HT-29 (cell line): ENCODE data around the gene RAI1. TPM values are rescaled to one million over a fixed set of nuclear protein-coding genes. Genes with fewer than 3 reads are reported as not detected.

ENCODE experiments used
- DNase-seq: peaks from one replicate; pipeline ENCODE4 v3.0.0-alpha.2; 2015; ENCODE audit warnings: low spot score
- total RNA-seq: library from RNA; depleted of rRNA; stranded (reverse); fragments of >200 nt; shearing (Covaris generic); gene quantifications from 2 replicates; pipeline ENCODE4 v1.2.3, GENCODE V29; 2014

Gene RAI1
- total RNA-seq, 1 experiment from 2014 or later: 35.4 TPM

DNA sequence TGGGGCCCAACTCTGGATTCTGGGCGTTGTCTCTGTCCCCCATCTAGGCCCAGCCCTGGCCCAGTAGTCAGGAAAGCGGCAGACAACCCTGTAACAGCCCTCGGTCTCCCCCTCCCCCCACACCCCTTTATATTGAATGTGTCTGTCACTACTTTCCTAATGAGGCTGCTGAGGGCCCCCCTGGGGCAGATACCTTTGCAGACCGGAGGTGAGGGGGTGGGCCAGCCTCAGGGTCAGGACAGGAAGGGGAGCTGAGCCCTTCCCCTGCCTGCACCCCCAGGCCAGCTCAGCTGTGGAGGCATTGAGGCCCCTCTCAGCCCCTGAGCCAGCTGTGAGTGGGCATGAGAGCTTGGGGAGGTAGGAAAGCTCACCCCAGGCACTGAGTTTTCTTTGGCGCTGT lies 17.1 kb downstream of the RAI1 start:
- no peak for DNase-seq

DNA sequence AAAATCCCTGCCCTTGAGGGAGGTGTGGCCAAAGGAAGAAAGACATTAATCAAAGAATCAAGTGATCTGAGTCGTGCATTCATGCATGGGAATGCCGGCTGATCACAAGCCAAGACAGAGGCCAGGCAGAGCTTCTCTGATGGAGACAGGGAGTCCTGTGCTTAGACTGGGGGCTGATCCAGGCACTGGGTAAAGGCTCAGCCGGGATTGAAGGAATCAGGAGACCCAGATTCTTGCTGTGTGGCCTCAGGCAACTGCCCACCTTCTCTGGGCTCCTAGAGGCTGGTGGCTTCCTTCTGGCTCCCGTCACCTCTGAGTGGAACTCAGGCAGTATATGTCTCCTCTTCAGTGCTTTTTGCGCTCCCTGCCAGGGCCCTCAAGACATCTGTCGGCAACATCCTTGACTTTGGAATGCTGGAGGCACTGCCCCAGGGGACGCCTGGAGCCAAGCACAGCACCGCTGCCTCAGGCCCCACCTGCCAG lies 17.7 kb downstream of the RAI1 start:
- DNase-seq: peak; percentile 27

DNA sequence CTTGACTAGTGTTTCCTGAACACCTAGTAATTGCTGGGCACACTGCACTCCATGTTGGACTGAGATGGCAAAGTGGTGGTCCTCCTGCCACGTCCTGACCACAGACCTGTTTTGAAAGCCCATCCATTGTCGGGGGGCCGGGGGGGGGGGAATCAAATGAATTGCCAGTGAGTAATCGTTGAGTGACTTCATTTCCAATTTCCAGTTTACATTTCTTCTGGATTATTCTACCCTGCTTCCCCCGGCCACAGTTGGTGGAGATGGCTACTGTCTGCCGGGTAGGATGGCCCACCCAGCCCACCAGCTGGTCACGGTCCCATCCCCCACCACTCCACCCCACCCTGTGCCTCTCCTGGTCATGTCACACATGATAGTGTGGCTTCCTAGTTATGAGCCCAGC lies 18.2 kb downstream of the RAI1 start:
- no peak for DNase-seq

DNA sequence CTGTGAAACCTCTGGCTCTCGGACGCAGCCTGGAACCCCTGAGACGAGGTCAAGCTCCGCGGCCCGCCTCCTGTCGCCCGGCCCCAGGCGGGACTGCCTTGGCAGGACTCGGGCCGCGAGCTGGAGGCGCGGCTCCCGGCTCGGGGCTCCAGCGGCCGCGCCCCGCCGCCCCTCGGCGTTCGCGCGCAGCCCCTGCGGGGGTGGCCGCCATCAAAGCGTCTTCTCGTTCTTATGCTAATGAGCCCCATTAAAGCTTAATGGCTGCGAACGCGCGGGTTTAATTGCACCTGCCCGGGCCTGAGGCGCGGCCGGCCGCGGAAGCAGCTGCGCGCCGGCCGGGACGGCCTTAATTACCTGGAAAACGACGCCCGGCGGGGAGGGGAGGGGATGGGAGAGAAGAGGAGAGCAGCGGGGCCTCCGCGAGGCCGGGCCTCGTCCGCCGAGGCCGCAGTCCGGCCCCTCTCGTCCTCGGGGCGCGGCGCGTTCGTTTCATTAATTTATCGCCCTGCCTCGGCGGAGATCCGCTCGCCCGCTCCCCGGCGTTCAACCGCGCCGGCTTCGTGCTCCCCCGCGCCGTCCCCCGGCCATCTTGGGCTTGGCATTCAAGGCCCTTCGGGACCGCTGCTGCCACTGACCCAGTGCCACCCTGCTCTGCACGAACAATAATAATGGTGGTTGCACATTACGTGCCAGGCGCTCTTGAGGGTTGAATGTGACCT lies 19.2 kb downstream of the RAI1 start:
- peak; percentile 29 for DNase-seq

DNA sequence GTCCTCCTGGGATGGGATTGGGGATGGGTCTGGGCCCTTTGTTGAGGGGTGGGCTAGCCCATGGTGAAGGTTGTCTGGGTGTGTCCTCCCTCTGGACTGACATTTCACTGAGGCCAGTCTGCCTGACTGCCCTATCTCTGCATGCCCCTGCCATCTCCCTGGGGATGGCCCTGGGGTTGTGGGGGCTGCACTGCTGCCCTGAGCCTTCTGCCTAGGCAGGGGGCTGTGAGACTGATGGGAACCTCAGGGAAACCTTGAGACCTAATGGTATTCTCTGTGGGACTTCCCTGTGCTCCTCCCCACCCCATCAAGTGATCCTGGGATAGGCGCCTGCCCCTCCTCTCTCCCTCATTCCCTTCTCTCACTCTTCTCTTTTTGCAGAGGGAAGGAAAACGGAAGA lies 19.9 kb downstream of the RAI1 start:
- DNase-seq: no peak

DNA sequence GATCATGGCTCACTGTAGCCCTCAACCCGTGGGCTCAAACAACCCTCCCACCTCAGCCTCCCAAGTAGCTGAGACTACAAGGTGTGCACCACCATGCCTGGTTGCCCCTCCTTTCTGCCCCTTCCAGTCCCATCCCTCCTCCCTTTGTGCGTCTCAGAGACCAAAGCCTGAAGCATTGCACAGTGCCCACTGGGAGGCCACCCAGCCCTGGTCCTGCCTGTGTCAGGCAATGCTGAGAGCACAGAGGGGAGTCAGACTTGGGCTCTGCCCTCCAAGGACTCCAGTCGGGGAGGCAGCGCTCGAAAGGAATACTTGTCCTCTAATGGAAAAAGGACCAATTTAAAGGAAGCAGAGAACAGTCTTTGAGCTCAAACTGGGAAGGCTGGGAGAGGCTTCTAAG lies 20.4 kb downstream of the RAI1 start:
- no peak for DNase-seq

DNA sequence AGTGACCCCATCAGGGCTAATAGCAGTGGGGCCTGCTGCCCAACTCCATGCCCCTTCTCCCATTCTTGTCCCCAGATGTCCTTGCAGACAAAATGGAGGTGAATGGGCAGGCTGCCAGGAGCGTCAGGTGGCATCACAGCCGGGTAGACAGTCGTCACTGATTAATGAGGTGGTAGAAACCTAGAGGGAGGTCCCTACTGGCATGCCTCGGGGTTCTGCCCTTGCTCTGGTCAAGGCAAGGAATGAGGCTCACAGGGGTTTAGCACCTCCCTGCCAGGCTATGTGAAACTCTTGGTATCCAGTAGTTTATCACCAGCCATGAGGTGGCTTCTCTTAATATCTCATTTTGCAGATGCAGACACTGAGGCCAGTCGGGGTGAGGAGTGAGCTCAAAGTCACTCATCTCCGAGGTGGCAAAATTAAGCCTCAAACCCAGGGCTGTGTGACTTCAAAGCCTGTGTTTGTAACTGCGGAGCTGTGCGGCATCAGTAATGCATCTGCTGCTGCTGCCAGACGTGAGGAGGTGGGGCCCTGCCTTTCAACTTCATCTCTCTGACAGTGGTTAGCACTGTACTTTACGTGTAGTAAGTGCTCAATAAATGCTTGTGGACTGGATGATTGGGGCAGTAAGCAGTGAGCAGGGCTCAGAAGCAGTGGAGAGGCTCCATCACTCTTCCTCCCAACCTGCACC lies 21.3 kb downstream of the RAI1 start:
- DNase-seq: no peak

DNA sequence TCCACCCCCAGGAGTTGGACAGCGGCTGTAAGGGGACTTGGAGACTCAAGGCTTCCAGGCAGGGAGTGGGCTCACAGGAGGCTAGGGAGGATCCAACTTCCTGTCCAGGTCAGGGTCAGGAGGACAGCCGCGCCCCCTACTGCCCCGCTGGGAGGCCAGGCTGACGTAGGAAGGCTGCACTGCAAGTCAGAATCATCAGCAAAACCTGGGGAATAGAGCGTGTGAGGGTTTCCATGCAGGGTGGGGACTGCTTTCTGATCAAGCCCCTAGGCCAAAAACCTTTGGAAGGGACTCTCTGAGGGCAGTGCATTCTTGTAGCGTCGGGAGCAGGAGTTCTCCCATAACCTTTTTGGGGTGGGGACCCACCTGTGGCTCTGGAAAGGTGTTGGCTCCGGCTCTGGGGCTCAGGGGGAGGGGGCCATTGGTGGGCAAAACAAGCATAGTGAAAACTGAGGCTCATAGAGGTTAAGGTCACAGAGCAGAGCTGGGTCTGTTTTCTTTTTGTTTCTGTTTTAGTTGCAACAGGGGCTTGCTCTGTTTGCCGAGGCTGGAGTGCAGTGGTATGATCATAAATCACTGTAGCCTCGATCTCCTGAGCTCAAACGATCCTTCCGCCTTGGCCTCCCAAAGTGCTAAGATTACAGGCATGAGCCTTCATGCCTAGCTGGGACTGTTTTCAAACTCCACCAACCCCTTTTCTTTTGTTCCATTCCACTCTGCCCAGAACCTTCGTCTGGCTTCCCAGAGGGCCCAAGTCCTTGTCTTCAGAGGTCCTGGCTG lies 22.1 kb downstream of the RAI1 start:
- DNase-seq: no peak

DNA sequence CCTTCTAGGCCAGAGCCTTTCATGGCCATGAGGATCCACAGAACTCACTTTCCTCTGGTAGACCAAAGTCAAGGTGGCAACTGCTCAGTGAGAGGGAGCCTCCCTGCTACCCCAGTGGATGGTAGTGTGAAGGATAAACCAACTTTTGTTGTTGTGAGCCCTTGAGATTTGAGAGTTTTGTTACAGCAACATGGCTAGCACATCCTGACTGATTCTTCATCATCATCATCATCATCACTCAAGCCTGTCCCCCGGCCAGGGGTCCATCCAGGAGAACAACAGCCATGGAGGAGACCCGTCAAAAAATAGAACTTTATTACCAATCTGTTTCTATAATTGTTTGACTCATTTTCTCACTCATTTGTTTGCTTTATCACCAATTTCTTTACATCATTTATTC lies 23.7 kb downstream of the RAI1 start:
- no peak for DNase-seq

DNA sequence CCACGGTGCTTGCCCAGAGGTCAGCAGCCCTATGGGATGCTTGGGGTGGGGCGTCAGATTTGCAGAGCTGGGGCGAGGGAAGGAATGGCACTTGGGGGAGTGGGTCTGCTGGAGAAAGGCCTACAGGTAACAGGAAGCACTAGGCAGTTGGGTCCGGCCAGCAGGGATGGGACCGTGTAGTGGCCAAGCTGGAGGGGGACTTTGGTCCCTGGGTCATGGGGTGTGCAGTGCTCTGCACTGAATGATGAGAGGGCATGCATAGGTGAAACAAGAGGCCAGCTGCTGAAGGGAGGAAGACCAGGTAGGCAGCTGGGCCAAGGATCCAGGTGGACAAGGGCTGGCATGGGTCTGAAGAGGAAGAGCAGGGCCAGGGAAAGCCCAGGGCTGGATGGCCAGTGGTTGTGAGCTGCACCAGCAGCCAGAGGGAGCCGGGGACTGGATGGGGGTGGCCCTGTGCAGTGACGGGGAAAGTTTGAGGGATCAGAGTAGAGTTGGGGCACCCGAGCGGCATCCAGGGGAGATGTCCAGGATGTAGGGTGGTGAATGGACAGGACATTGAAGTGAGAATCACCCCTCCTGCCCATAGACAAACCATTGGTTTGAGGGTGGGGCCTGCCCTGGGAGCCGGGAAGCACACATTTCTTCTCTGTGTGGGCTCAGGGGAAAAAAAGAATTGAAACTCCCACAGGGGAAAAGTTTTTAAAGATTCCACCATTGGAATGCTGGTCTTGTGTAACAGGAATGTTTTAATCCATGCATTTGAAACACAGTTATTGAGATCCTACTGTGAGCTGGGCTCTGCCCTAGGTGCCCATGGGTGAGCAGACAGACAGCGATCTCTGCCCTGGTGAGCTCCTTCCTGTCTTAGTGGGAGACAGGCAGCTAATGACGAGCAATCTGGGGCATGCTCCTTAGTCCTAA lies 25.1 kb downstream of the RAI1 start:
- no peak for DNase-seq

DNA sequence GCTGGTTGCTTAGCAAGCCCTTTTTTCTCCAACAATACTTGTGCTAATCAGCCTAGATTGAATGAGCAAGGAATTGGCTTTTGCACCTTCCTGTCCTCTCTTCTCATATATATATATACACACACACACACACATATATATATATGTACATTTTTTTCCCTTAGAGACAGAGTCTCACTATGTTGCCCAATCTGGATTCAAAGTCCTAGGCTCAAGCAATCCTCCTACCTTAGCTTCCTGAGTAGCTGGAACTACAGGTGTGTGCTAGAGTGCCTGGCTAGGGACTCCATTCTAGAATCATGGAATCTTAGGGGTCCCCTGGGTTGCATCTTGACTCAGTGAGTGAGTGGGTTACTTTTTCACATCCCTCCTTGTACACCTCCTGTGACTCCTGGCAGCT lies 27.0 kb downstream of the RAI1 start:
- no peak for DNase-seq

DNA sequence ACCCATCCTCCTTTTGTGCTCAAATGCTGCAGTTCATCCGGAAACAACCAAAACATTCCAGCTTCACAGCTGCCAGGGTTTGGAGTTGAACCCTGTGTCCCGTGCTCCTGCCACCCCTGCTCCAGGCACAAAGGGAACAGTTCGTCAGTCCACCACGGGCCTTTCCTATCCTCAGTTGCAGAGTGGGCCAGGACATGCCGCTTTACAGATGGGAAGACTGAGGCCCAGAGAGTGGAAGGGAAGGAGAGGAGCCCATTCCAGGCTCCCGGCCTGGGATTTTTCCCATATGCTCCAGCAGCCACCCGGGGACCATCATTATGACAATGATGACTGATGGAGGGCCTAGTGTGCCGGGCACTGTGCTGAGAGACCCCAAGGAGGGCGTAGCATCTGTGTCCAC lies 27.6 kb downstream of the RAI1 start:
- DNase-seq: no peak

DNA sequence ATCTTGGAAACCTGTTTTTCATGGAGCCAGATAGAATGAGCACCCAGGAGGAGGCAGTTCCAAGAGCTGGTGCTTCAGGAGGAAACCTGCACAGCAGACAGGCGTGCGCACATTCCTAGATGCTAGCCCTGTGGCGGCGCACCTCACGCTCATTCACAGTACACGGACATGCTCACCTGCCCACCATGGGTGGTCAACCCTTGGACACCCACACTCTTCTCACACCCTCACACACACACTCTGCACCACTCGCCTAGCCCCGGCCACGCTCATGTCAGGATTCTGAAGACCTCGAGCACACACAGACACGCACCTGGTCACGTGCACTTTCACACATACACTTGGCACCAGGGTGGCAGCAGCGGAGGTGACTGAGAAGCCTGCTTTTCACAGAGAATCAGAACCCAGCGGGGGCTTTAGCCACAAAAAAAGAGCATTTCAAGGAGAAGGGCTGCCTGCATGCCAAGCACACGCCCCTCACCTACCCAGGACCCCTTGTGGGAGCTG lies 28.6 kb downstream of the RAI1 start:
- no peak for DNase-seq

DNA sequence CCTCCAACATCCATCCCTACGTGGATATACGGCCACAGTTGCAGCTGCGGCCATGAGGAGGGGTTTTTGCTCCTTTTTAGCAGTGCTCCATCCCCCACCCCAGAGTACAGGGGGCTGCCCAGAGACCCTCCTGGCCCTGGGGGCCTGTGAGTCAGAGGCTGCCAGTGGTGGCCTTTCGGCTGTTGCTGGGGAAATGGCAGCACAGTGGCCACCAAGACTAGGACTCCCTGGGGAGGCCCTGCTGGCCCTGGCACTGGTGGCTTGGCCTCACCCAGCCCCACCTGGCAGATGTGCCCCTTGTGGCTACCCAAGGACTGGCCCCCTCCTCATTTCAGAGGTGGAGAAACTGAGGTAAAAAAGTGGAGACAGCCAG lies 29.1 kb downstream of the RAI1 start:
- no peak for DNase-seq

DNA sequence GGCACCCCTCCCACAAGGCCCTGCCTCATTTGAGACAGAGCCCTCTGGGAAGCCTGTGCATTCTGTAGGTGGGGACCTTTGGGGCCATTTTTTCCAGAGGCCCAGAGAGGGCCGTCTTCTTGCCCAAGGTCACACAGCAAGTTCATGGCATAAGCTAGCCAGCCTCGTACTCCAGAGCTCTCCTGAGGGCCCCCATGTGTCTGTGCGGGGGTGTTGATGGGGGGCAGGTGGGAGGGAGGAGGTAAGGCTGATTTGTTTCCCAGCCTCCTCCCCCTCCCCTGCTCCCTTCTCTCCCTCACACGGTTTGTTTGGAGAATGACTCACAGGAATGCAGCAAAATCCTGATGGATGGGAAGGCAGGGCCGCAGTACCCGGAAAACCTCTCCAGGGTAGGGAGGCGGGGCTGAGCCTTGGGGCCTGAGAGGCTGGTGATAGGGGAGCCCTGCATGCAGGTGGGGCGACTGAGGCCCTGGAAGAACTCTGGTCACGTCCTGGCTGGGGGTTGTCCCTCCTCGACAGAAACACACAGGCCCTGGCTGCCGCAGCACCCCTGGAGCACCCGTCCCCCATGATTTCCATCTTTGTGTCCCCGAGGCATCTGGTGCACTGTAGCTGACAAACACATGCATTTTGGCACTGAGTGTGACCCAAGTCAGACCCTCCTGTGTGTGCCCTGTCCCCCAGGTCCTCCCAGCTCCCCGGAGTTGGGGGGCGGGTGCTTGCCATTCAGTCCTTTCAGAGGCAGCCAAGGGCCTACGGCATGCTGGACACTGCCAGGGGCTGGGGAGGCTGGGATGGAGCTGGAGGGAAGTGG lies 29.7 kb downstream of the RAI1 start:
- DNase-seq: peak; percentile 93

DNA sequence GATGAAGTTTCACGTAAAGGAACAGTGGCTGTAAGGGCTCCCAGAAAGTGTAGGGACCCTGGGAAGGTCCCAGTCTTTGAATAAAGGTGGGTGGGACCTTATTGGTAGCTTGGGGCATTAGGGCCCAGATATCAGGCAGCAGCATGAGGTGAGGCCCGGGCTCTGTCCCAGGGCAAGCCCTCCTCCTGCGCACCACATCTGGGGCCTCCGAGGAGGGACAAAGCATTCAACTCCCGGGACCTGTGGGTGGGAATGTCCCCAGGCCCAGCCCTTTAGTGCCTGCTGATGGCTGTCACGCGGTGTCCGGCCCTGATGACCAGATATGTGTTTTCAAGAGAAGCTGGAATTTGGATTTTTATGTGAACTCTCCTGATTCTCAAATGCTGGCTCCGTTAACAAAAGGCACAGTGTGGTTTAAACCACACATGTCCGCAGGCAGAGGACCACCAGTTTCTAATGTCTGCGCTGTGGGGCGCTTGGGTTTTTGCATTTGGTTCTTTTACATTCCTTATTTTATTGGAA lies 30.4 kb downstream of the RAI1 start:
- DNase-seq: peak; percentile 46

DNA sequence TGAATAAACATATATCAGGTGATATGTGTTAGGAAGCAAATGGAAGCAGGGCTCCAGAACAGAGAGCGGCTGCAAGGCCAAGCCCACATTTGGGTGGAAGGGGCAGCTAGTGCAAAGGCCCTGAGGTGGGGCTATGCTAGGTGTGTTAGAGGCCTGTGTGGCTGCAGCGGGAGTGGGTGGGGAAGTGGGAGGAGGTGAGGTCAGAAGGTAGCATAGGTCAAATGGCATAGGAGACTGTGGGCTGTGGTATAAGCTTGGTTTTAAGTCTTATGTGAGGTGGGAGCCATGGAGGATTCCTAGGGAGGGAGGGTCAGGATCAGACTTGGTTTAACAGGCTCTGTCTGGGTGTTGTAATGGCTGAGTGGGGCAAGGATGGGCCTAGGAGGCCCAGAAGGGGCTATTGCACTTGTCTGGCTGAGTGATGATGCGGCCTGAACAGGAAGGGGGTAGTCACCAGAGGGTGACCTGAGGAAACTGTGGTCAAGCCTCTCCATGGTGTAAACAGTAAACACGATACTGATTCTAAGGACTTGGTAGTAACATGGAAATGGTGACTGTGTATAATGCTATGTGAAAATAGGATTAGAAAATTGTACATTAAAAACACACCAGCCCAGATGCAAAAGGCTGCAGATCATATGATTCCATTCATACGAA lies 31.1 kb downstream of the RAI1 start:
- DNase-seq: no peak

DNA sequence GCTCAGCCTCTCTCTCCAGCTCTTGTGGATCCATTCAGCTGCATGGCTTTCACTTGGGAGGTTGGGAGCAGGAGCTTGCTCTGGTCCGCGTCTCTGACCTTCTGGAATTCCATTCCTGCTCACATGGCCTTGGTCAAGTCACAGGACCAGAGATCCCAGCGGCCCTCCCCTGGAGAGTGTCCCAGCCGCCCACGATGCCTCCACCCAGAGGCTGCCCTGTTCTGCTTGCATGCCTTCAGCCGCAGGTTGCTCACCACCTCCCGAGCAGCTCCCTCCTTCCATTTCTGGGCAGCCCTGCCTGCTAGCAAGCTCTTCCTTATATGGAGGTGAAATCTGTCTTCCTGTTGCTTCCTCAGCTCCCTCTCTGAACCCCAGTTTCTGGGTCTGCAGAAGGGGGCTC lies 32.6 kb downstream of the RAI1 start:
- peak; percentile 59 for DNase-seq

DNA sequence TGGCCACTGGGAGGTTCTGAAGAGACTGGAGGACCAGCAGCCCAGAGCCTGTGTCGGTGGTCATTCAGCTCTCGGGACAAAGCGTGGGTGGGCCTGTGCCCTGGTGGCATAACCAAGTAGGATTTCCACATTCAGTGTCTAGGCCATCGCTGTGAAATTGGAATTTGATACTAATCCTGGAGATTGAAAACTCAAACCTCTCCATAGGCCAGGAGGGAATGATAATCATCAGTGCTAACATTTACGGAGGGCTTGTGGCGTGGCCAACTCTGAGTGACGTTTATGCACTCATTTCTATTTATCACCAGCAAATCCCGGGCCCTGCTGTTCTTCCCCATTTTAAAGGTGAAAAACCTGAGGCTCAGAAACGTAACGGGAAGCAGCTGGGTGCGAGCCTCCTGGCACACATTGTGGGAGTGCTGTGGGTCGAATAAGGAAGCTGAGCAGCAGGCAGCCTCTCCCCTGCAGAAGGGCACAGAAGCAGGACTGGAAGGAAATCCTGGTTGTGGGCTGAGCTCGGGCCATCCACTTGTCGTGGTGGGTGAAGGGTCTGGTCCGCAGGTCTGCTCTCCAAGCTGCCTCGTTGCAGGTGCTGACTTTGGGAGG lies 33.1 kb downstream of the RAI1 start:
- DNase-seq: no peak
